H9 (cell line): ENCODE data around the gene KRTAP5-11. TPM values are rescaled to one million over a fixed set of nuclear protein-coding genes. Genes with fewer than 3 reads are reported as not detected.
"Not testable (repeated sequence)": the region's sequence is repeated elsewhere in the genome, so short reads cannot be mapped to it uniquely, and the experiment has no call there.

Source experiments
- DNase-seq: peaks from one replicate; pipeline ENCODE4 v3.0.0-alpha.2; 2017
- H2AFZ ChIP-seq: one replicate; pipeline ENCODE4 v1.6.1; 2013; ENCODE audit warnings: mild to moderate bottlenecking, low read length, control low read depth, moderate library complexity
- H2AK5ac ChIP-seq: 2 replicates; pipeline ENCODE4 v1.6.1; 2013; ENCODE audit warnings: low read length, control low read depth, mixed read lengths; ENCODE audit not compliant: insufficient read length
- H2BK120ac ChIP-seq: one replicate; pipeline ENCODE4 v1.6.1; 2013; ENCODE audit warnings: low read depth, mild to moderate bottlenecking, low read length, control low read depth, inconsistent platforms; ENCODE audit not compliant: poor library complexity, severe bottlenecking
- H2BK12ac ChIP-seq: 2 replicates; pipeline ENCODE4 v1.6.1; 2013; ENCODE audit warnings: low read length, control low read depth, mixed read lengths, low read depth; ENCODE audit not compliant: insufficient read length
- H2BK15ac ChIP-seq: 2 replicates; pipeline ENCODE4 v1.6.1; 2013; ENCODE audit warnings: low read depth, low read length, control low read depth
- H2BK20ac ChIP-seq: one replicate; pipeline ENCODE4 v1.6.1; 2013; ENCODE audit warnings: low read depth, mild to moderate bottlenecking, low read length, control low read depth, inconsistent platforms; ENCODE audit not compliant: poor library complexity, severe bottlenecking
- H2BK5ac ChIP-seq: 2 replicates; pipeline ENCODE4 v1.6.1; 2013; ENCODE audit warnings: low read length, control low read depth, mixed read lengths; ENCODE audit not compliant: insufficient read length
- H3K14ac ChIP-seq: 2 replicates; pipeline ENCODE4 v1.6.1; 2013; ENCODE audit warnings: low read length, control low read depth; ENCODE audit not compliant: insufficient read depth
- H3K18ac ChIP-seq: 2 replicates; pipeline ENCODE4 v1.6.1; 2013; ENCODE audit warnings: low read depth, mild to moderate bottlenecking, mixed read lengths, low read length, control low read depth; ENCODE audit not compliant: insufficient read length
- H3K23ac ChIP-seq: 2 replicates; pipeline ENCODE4 v1.6.1; 2013; ENCODE audit warnings: low read length, control low read depth, mixed read lengths, low read depth; ENCODE audit not compliant: insufficient read length
- H3K23me2 ChIP-seq: 2 replicates; pipeline ENCODE4 v1.6.1; 2013; ENCODE audit warnings: low read depth, mild to moderate bottlenecking, mixed read lengths, low read length, control low read depth; ENCODE audit not compliant: insufficient read length, poor library complexity, severe bottlenecking
- H3K27ac ChIP-seq: 2 replicates; pipeline ENCODE4 v1.5.1; 2013; ENCODE audit warnings: low read length, control low read depth, mixed read lengths, low read depth; ENCODE audit not compliant: insufficient read length
- H3K27me3 ChIP-seq: 2 replicates; pipeline ENCODE4 v1.6.1; 2013; ENCODE audit warnings: low read length, control low read depth, inconsistent platforms; ENCODE audit not compliant: insufficient read depth
- H3K4ac ChIP-seq: 2 replicates; pipeline ENCODE4 v1.6.1; 2013; ENCODE audit warnings: low read depth, mild to moderate bottlenecking, control low read depth, inconsistent platforms, low read length, moderate library complexity
- H3K4me1 ChIP-seq: 2 replicates; pipeline ENCODE4 v1.6.1; 2013; ENCODE audit warnings: low read length, control low read depth, inconsistent platforms; ENCODE audit not compliant: insufficient read depth
- H3K4me2 ChIP-seq: 2 replicates; pipeline ENCODE4 v1.6.1; 2013; ENCODE audit warnings: low read length, control low read depth, mixed read lengths; ENCODE audit not compliant: insufficient read length, insufficient read depth
- H3K56ac ChIP-seq: 2 replicates; pipeline ENCODE4 v1.6.1; 2013; ENCODE audit warnings: low read depth, mild to moderate bottlenecking, mixed read lengths, low read length, control low read depth; ENCODE audit not compliant: insufficient read length
- H3K79me1 ChIP-seq: 2 replicates; pipeline ENCODE4 v1.6.1; 2013; ENCODE audit warnings: low read depth, mild to moderate bottlenecking, moderate library complexity, low read length, control low read depth, inconsistent platforms; ENCODE audit not compliant: insufficient read depth, poor library complexity, severe bottlenecking
- H3K79me2 ChIP-seq: 2 replicates; pipeline ENCODE4 v1.6.1; 2013; ENCODE audit warnings: low read length, control low read depth, inconsistent platforms; ENCODE audit not compliant: insufficient read depth
- H3K9ac ChIP-seq: 2 replicates; pipeline ENCODE4 v1.6.1; 2013; ENCODE audit warnings: low read length, control low read depth, mixed read lengths; ENCODE audit not compliant: insufficient read length; ENCODE audit errors: extremely low read depth
- H3K9me3 ChIP-seq: one replicate; pipeline ENCODE4 v1.6.1; 2013; ENCODE audit warnings: low read depth, low read length, inconsistent platforms; ENCODE audit not compliant: control insufficient read depth
- H3T11ph ChIP-seq: one replicate; pipeline ENCODE4 v1.6.1; 2013; ENCODE audit warnings: mild to moderate bottlenecking, low read length, control low read depth, inconsistent platforms
- H4K20me1 ChIP-seq: one replicate; pipeline ENCODE4 v1.6.1; 2013; ENCODE audit not compliant: control insufficient read depth, insufficient read length, insufficient read depth
- H4K5ac ChIP-seq: 2 replicates; pipeline ENCODE4 v1.6.1; 2013; ENCODE audit warnings: low read depth, mild to moderate bottlenecking, mixed read lengths, low read length, control low read depth; ENCODE audit not compliant: insufficient read length
- H4K8ac ChIP-seq: replicated peaks from 2 replicates; pipeline ENCODE4 v1.6.1; 2013; ENCODE audit warnings: low read length, control low read depth, mixed read lengths, low read depth; ENCODE audit not compliant: insufficient read length
- H4K91ac ChIP-seq: 2 replicates; pipeline ENCODE4 v1.6.1; 2013; ENCODE audit warnings: low read depth, mild to moderate bottlenecking, moderate library complexity, mixed read lengths, low read length, control low read depth; ENCODE audit not compliant: insufficient read length
- H3K27ac Mint-ChIP-seq, 3 experiments: 2 replicates in 2 of 3; 3 replicates in 1 of 3; pipeline ENCODE4 v1.8.0; 2020 to 2021; ENCODE audit warnings: mixed read lengths in 3 of 3, mild to moderate bottlenecking in 1 of 3, moderate library complexity in 1 of 3
- H3K27me3 Mint-ChIP-seq: 2 replicates; pipeline ENCODE4 v1.8.0; 2021; ENCODE audit warnings: low read depth, mild to moderate bottlenecking, moderate library complexity, mixed read lengths
- H3K36me3 Mint-ChIP-seq, 3 experiments: 2 replicates in 2 of 3; 3 replicates in 1 of 3; pipeline ENCODE4 v1.8.0; 2020 to 2021; ENCODE audit warnings: low read depth in 3 of 3, mixed read lengths in 3 of 3; ENCODE audit not compliant: insufficient read depth in 1 of 3
- H3K4me1 Mint-ChIP-seq, 2 experiments: 2 replicates each; pipeline ENCODE4 v1.8.0; 2020; ENCODE audit warnings: mixed read lengths in 2 of 2
- H3K4me3 Mint-ChIP-seq, 2 experiments: 2 replicates in 1 of 2; 3 replicates in 1 of 2; pipeline ENCODE4 v1.8.0; 2020 to 2021; ENCODE audit warnings: mild to moderate bottlenecking in 2 of 2, mixed read lengths in 2 of 2, moderate library complexity in 1 of 2
- H3K9me3 Mint-ChIP-seq, 2 experiments: 2 replicates in 1 of 2; 3 replicates in 1 of 2; pipeline ENCODE4 v1.8.0; 2020; ENCODE audit warnings: mild to moderate bottlenecking in 2 of 2, mixed read lengths in 2 of 2, moderate library complexity in 1 of 2
- WGBS: extraction: QIAGEN DNeasy Blood & Tissue Kit; methylation state at CpG from one replicate; pipeline ENCODE4 v1.1.7; 2013; ENCODE audit warnings: missing lambda C conversion rate, low lambda C conversion rate, mixed read lengths; ENCODE audit not compliant: insufficient read length; ENCODE audit errors: extremely low coverage; 5-methylcytosine and 5-hydroxymethylcytosine counted together
- total RNA-seq: library from RNA; stranded (reverse); gene quantifications from 2 replicates; pipeline ENCODE4 v1.2.1, GENCODE V29; 2021

KRTAP5-11 gene
- total RNA-seq, 1 experiment from 2014 or later, result not detected

GRCh38 chr11:71539971-71540370 is 42.7 kb downstream of the KRTAP5-11 start:
- H3K4ac ChIP-seq, H3K18ac ChIP-seq, H2BK5ac ChIP-seq, H3K27ac ChIP-seq, H3K4me2 ChIP-seq, H3K79me2 ChIP-seq, H3K27me3 ChIP-seq, H2BK120ac ChIP-seq, H4K91ac ChIP-seq, H4K20me1 ChIP-seq, H3K56ac ChIP-seq, H3K23me2 ChIP-seq, H3K4me3 Mint-ChIP-seq, H2AFZ ChIP-seq, H3K4me1 ChIP-seq, H2BK12ac ChIP-seq, H3K23ac ChIP-seq, H4K8ac ChIP-seq, H2BK15ac ChIP-seq, H3K27ac Mint-ChIP-seq, H3K9me3 Mint-ChIP-seq, H3K14ac ChIP-seq, H3K79me1 ChIP-seq, H2BK20ac ChIP-seq, H2AK5ac ChIP-seq, DNase-seq, H3K9me3 ChIP-seq, H4K5ac ChIP-seq, H3T11ph ChIP-seq, H3K9ac ChIP-seq: not testable (repeated sequence)
- peaks cover 5 to 12% (median 6%) of the 10 kb centered on the region in 3 experiments; a peak in 6 of 7 replicates for H3K36me3 Mint-ChIP-seq
- peaks cover 21 to 22% of the 10 kb centered on the region in 2 experiments for H3K4me1 Mint-ChIP-seq
- no CpG with 5 or more reads among the region's 11 CpGs for WGBS
- peaks cover 17% of the 10 kb centered on the region for H3K27me3 Mint-ChIP-seq
